HEK293 (cell line): Measurements from ENCODE around the gene FAHD2A.

ENCODE experiments used
- CTCF ChIA-PET: fragments of 350-600 bp; formaldehyde crosslinking; extraction: SDS; loops from one replicate; lab custom pipeline; 2021; ENCODE audit warnings: antibody characterized with exemption; lab: Yijun Ruan, JAX
- POLR2A ChIA-PET: fragments of 300-600 bp; formaldehyde crosslinking; extraction: SDS; loops from one replicate; lab custom pipeline; 2020; ENCODE audit warnings: antibody characterized with exemption, inconsistent platforms; lab: Yijun Ruan, JAX
- H3K27ac ChIP-seq: fragments of 200-500 bp; sonication (Bioruptor generic); 2 replicates; pipeline ENCODE4 v1.5.1; 2014; ENCODE audit warnings: low read depth, low read length, control low read depth, inconsistent platforms; ENCODE audit errors: extremely low read depth
- H3K36me3 ChIP-seq, 2 experiments: fragments of 200-500 bp in 1 of 2; sonication (Bioruptor generic) in 1 of 2; 1 replicate in 1 of 2; 2 replicates in 1 of 2; pipeline ENCODE4 v1.5.1; 2014 to 2017; ENCODE audit warnings: inconsistent platforms in 2 of 2, low read length in 2 of 2; ENCODE audit not compliant: control insufficient read depth in 2 of 2, insufficient read depth in 1 of 2
- H3K4me1 ChIP-seq: fragments of 200-500 bp; sonication (Bioruptor generic); 2 replicates; pipeline ENCODE4 v1.5.1; 2014; ENCODE audit warnings: mild to moderate bottlenecking, low read length, inconsistent platforms; ENCODE audit not compliant: control insufficient read depth, insufficient read depth
- H3K4me3 ChIP-seq: 2 replicates; pipeline ENCODE4 v1.5.1; 2011; ENCODE audit warnings: low read depth, mild to moderate bottlenecking, control low read depth, low read length, moderate library complexity
- H3K9me3 ChIP-seq: fragments of 200-500 bp; sonication (Bioruptor generic); 2 replicates; pipeline ENCODE4 v1.5.1; 2014; ENCODE audit warnings: low read depth, low read length, inconsistent platforms; ENCODE audit not compliant: control insufficient read depth, insufficient read depth
- GLIS1 ChIP-seq: fragments of 450-650 bp; formaldehyde crosslinking; IDR thresholded peaks from 2 replicates; pipeline ENCODE4 v1.5.1; 2016; ENCODE audit warnings: missing biosample characterization, missing genetic modification characterization
- GLIS2 ChIP-seq: fragments of 450-650 bp; formaldehyde crosslinking; IDR thresholded peaks from 2 replicates; pipeline ENCODE4 v1.5.1; 2016; ENCODE audit warnings: missing biosample characterization, missing genetic modification characterization
- KLF1 ChIP-seq: fragments of 450-650 bp; formaldehyde crosslinking; IDR thresholded peaks from 2 replicates; pipeline ENCODE4 v1.5.1; 2016; ENCODE audit warnings: missing biosample characterization, missing genetic modification characterization
- KLF8 ChIP-seq: fragments of 450-650 bp; formaldehyde crosslinking; IDR thresholded peaks from 2 replicates; pipeline ENCODE4 v1.5.1; 2016; ENCODE audit warnings: missing biosample characterization, missing genetic modification characterization
- PRDM1 ChIP-seq: fragments of 450-650 bp; formaldehyde crosslinking; IDR thresholded peaks from 2 replicates; pipeline ENCODE4; 2016; ENCODE audit warnings: missing biosample characterization, missing genetic modification characterization
- SCRT1 ChIP-seq: fragments of 450-650 bp; formaldehyde crosslinking; IDR thresholded peaks from 2 replicates; pipeline ENCODE4 v1.5.1; 2016; ENCODE audit warnings: missing biosample characterization, missing genetic modification characterization, borderline replicate concordance
- SP7 ChIP-seq: fragments of 450-650 bp; formaldehyde crosslinking; IDR thresholded peaks from 2 replicates; pipeline ENCODE4 v1.5.1; 2016; ENCODE audit warnings: missing biosample characterization, missing genetic modification characterization
- YY1 ChIP-seq: fragments of 450-650 bp; formaldehyde crosslinking; IDR thresholded peaks from 2 replicates; pipeline ENCODE4 v1.5.1; 2018; ENCODE audit warnings: missing biosample characterization, missing genetic modification characterization
- ZBTB11 ChIP-seq: fragments of 450-650 bp; formaldehyde crosslinking; conservative IDR thresholded peaks from 2 replicates; pipeline ENCODE4 v1.5.1; 2016; ENCODE audit warnings: low read depth, missing biosample characterization, missing genetic modification characterization
- ZBTB17 ChIP-seq: fragments of 450-650 bp; formaldehyde crosslinking; IDR thresholded peaks from 2 replicates; pipeline ENCODE4 v1.5.1; 2016; ENCODE audit warnings: missing biosample characterization, missing genetic modification characterization
- ZBTB20 ChIP-seq: fragments of 450-650 bp; formaldehyde crosslinking; IDR thresholded peaks from 2 replicates; pipeline ENCODE4 v1.5.1; 2016; ENCODE audit warnings: missing biosample characterization, missing genetic modification characterization
- ZNF146 ChIP-seq: fragments of 450-650 bp; formaldehyde crosslinking; IDR thresholded peaks from 2 replicates; pipeline ENCODE4 v1.5.1; 2016; ENCODE audit warnings: missing biosample characterization, missing genetic modification characterization
- ZNF174 ChIP-seq: fragments of 450-650 bp; formaldehyde crosslinking; IDR thresholded peaks from 2 replicates; pipeline ENCODE4 v1.5.0; 2017; ENCODE audit warnings: missing biosample characterization, mild to moderate bottlenecking, missing genetic modification characterization
- ZNF211 ChIP-seq: fragments of 450-650 bp; formaldehyde crosslinking; IDR thresholded peaks from 2 replicates; pipeline ENCODE4 v1.5.1; 2016; ENCODE audit warnings: low read depth, missing biosample characterization, missing genetic modification characterization
- ZNF23 ChIP-seq: fragments of 450-650 bp; formaldehyde crosslinking; IDR thresholded peaks from 2 replicates; pipeline ENCODE4 v1.5.1; 2016; ENCODE audit warnings: missing biosample characterization, missing genetic modification characterization, borderline replicate concordance
- ZNF280C ChIP-seq: fragments of 450-650 bp; formaldehyde crosslinking; IDR thresholded peaks from 2 replicates; pipeline ENCODE4 v1.5.1; 2016; ENCODE audit warnings: missing biosample characterization, missing genetic modification characterization
- ZNF560 ChIP-seq: fragments of 450-650 bp; formaldehyde crosslinking; IDR thresholded peaks from 2 replicates; pipeline ENCODE4 v1.5.1; 2017; ENCODE audit warnings: missing biosample characterization, missing genetic modification characterization, borderline replicate concordance
- ZNF596 ChIP-seq: fragments of 450-650 bp; IDR thresholded peaks from 2 replicates; pipeline ENCODE4 v1.5.0; 2018; ENCODE audit warnings: missing biosample characterization, mild to moderate bottlenecking, missing genetic modification characterization, moderate library complexity
- ZNF660 ChIP-seq: fragments of 450-650 bp; IDR thresholded peaks from 2 replicates; pipeline ENCODE4 v1.5.1; 2018; ENCODE audit warnings: missing biosample characterization, mild to moderate bottlenecking, missing genetic modification characterization

Gene FAHD2A

GRCh38 chr2:95384854-95385569, 17.5 kb upstream of the FAHD2A start:
- no peak overlapping the region for H3K4me3 ChIP-seq
- TF ChIP-seq ZBTB17 (tag by site-specific recombination): no peak
- TF ChIP-seq ZNF596: no peak
- TF ChIP-seq KLF1 (tag by site-specific recombination): peak; percentile 67; the same call in 1 of the 2 replicates
- TF ChIP-seq ZNF23: no peak
- TF ChIP-seq GLIS2 (tag by site-specific recombination): no peak
- TF ChIP-seq KLF8 (tag by site-specific recombination): no peak
- TF ChIP-seq ZNF174: no peak
- TF ChIP-seq, all 188 proteins: peak for 1
- Histone ChIP-seq H3K36me3 (no peaks in the 10 kb centered on the region), H3K4me1 (no peaks in the 10 kb centered on the region), H3K9me3 (no peaks in the 10 kb centered on the region), H3K27ac (no peak overlapping the region)
- POLR2A ChIA-PET: no interaction called here
- CTCF ChIA-PET: interaction anchor here (0.9 kb wide), 2 partner anchors 29 to 35 kb away, joined by 3 to 4 read pairs; no protein-coding TSS in a partner anchor

GRCh38 chr2:95385570-95385984, 16.9 kb upstream of the FAHD2A start:
- H3K36me3 ChIP-seq: no peaks in the 10 kb centered on the region
- H3K9me3 ChIP-seq: no peaks in the 10 kb centered on the region
- H3K4me3 ChIP-seq: no peak overlapping the region
- H3K4me1 ChIP-seq: no peaks in the 10 kb centered on the region
- no peak for TF ChIP-seq SP7 (tag by site-specific recombination)
- no peak for TF ChIP-seq ZNF174
- TF ChIP-seq ZBTB11 (tag by site-specific recombination): no peak
- TF ChIP-seq GLIS1 (tag by site-specific recombination): peak; percentile 28; the same call in 1 of the 2 replicates
- no peak for TF ChIP-seq ZNF211 (tag by site-specific recombination)
- CTCF ChIA-PET: interaction anchor here (0.9 kb wide), 1 partner anchor 28 kb away, joined by 4 read pairs; no protein-coding TSS in a partner anchor
- no peak overlapping the region for H3K27ac ChIP-seq
- POLR2A ChIA-PET: no interaction called here

- H3K27ac ChIP-seq: no peak overlapping the region
- TF ChIP-seq ZNF560 (tag by site-specific recombination) (no peak), YY1 (no peak), ZNF660 (tag by site-specific recombination) (no peak), PRDM1 (tag by site-specific recombination) (no peak), SCRT1 (tag by site-specific recombination) (no peak), ZBTB20 (tag by site-specific recombination) (no peak), ZNF146 (tag by site-specific recombination) (no peak), SP7 (tag by site-specific recombination) (no peak), ZNF280C (tag by site-specific recombination) (no peak)
- TF ChIP-seq, all 188 proteins: peak for 0
- no peaks in the 10 kb centered on the region for H3K9me3 ChIP-seq
- H3K4me1 ChIP-seq: no peaks in the 10 kb centered on the region
- ChIA-PET POLR2A (no interaction called here), CTCF (interaction anchor here (0.6 kb wide), 1 partner anchor 631 kb away, joined by 3 read pairs; no protein-coding TSS in a partner anchor)
- H3K36me3 ChIP-seq: no peaks in the 10 kb centered on the region
- H3K4me3 ChIP-seq: no peak overlapping the region
Observed at GRCh38 chr2:95386031-95386430, 16.5 kb upstream of the FAHD2A start.
